Head of caudate nucleus (tissue), 42 donors: Measurements from ENCODE around the gene RETREG1.
"Not testable (repeated sequence)": the region's sequence is repeated elsewhere in the genome, so short reads cannot be mapped to it uniquely, and the experiment has no call there.

ENCODE experiments used
- DNase-seq, 42 donors: peaks; one replicate each; pipeline versions ENCODE4 v3.0.0 to v3.0.0-alpha.2; 2020 to 2021; ENCODE audit warnings: mixed read lengths in 7 of 42
- intact Hi-C: fragments of 100-400 bp; cut with DNase I; formaldehyde crosslinking; loops from one replicate; pipeline ENCODE4 v1.15.0; 2022

Gene RETREG1

DNA sequence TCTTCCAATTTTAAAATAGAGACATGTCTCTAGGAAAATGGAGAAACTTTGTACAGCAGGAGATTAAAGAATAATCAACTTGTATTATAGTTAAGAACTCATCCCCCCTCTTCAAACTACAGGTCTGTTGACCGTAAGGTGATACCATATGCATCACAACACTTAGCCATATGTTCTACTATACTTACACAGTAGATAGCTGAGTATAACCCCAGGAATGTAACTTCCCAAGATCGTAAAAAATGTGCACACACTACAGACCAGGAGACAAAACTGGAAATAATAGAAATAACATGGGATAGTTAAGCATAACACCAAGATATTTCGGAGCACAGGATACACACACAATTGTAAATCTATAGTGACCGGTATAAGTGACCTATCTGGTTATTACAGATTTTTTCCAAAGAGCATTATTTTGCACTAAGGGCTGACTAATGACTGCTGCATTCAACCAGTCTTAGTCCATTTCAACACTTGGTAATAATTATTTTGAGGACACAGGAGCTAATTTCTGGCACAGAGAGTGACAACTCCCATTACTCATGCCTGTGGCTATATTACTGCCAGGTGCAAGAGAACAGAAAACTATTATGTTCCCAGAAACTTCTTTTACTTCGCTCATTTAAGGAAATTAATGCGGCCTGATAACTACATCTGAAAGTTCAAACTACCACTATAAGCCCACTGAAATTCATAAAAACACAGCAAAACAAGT is 135.8 kb downstream of the RETREG1 start:
- no peak for DNase-seq
- intact Hi-C loops = loop anchor here (10.0 kb wide), 1 partner anchor 184 kb away; no protein-coding TSS in a partner anchor

GRCh38 chr5:16480144-16480543 is 136.7 kb downstream of the RETREG1 start:
- DNase-seq = no peak
- intact Hi-C loops = loop anchor here (10.0 kb wide), 1 partner anchor 185 kb away; no protein-coding TSS in a partner anchor

DNA sequence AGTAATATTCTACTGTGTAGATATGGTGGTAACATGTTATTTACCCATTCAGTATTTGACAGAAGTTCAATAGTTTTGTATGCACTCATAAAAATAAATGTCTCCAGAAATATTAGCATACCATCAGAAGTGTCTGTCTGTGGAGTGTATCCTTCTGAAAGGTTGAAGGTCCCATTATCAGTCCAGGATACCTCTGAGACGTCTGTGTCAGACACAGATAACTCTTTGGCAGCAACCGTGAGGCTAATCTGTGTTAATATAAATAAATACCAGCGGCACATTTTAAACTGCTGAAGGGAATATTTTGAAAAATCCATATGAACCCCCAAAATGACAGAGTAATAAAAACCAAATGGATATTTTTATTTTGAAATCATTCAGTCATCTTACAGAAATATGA is 139.3 kb downstream of the RETREG1 start:
- DNase-seq = no peak
- intact Hi-C loops = no loop called here

- DNase-seq, intact Hi-C loops: not testable (repeated sequence)
These were observed 140.4 kb downstream of the RETREG1 start for GRCh38 chr5:16476417-16476816.

- intact Hi-C loops = no loop called here
These were observed 145.4 kb downstream of the RETREG1 start for GRCh38 chr5:16471387-16471786.

GRCh38 chr5:16467363-16468219 is 149.2 kb downstream of the RETREG1 start:
- intact Hi-C loops = no loop called here
- no peak for DNase-seq

More at GRCh38 chr5:16471387-16471786, 145.4 kb downstream of the RETREG1 start:
- no peak for DNase-seq

GRCh38 chr5:16465544-16466432 is 151.0 kb downstream of the RETREG1 start, which contains the start of gene ZNF622:
Gene ZNF622 (minus strand): TSS chr5:16465800. CDS start chr5:16465665, 135 bp downstream.
- peak; percentile 84 to 96 (median 91) for DNase-seq
- intact Hi-C loops = no loop called here

- peak in 14 of 42 donors; percentile 10 to 46 (median 26) for DNase-seq
- intact Hi-C loops = no loop called here
These were observed 151.9 kb downstream of the RETREG1 start for GRCh38 chr5:16464664-16465543.

DNA sequence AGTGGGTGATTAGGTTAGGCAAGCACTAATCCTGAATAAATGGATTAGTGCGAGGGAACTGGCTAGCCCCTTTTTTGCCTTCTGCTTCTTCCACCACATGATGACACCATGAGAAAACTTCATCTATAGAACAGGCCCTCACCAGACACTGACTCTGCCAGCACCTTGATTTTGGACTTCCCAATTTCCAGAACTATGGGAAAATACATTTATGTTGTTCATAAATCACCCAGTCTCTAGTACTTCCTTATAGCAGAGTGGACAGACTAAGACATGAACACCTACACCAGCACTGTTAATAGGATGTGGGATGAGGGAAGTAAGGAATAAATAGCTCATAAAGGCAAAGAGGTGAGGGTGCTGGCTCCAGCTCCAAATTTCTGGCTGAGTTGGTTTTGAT is 152.6 kb downstream of the RETREG1 start:
- intact Hi-C loops = no loop called here
- DNase-seq = no peak

DNA sequence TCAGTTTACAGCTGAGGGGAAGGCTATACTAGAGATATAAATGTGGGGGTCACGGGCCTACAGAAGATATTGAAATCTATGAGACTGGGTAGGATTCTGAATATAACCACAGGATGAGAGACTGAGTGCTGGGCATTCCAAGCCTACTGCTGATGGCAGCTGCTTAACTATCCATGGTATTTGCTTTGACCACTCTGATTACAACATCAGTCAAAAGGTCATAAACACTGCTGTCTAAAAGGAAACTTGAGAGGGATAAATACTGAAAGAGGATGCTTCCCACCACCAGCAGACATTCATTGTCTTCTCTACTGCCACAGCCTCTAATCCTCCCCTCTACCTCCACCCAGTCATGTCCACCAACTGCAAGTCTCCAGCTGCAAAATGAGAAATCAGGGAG is 155.0 kb downstream of the RETREG1 start:
- intact Hi-C loops = no loop called here

DNA sequence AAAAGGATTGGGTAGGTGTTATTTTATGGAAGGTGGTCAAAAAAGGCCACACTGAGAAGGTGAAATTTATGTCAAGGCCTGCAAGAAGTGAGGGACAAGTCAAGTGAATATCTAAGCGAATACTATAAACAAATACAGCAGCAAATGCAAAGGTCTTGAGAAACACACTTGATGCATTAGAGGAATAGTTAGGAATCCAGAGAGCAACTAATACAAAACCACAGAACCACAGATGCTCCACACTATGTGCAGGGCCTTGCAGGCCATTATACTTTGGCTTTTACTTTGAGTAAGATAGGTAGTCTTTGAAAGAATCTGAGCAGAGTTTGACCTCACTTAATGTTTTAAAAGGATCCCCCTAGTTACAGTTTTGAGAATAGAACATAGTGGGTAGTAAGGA is 155.8 kb downstream of the RETREG1 start:
- no peak for DNase-seq
- intact Hi-C loops = no loop called here

More for the DNA sequence above, 155.0 kb downstream of the RETREG1 start:
- no peak for DNase-seq

DNA sequence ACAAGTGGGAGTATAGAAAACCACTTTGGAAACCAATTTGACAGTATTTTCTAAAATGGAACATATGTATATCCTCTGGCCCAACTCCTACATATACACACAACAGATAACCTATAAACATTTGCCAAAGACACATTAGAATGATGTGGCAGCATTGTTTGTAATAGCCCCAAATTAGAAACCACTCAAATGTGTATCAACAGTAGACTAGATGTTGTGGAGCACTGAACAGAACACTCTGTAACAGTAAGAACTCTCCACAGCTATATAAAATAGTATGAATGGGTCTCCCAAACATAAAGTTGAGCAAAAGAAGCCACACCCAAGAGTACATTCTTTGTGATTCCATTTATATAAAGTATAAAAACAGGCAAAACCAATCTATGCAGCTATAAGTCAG is 157.3 kb downstream of the RETREG1 start:
- DNase-seq = no peak
- intact Hi-C loops = loop anchor here (5.0 kb wide), 1 partner anchor 297 kb away; no protein-coding TSS in a partner anchor

- no peak for DNase-seq
- intact Hi-C loops = loop anchor here (5.0 kb wide), 1 partner anchor 296 kb away; no protein-coding TSS in a partner anchor
These were observed 158.9 kb downstream of the RETREG1 start for GRCh38 chr5:16457853-16458252.

GRCh38 chr5:16457451-16457850 is 159.3 kb downstream of the RETREG1 start:
- peak in 7 of 42 donors; percentile 21 to 54 (median 28) for DNase-seq
- intact Hi-C loops = loop anchor here (5.0 kb wide), 1 partner anchor 295 kb away; no protein-coding TSS in a partner anchor

GRCh38 chr5:16456103-16456832 is 160.5 kb downstream of the RETREG1 start:
- peak in 32 of 42 donors; percentile 5 to 75 (median 32) for DNase-seq
- intact Hi-C loops = loop anchor here (5.0 kb wide), 1 partner anchor 294 kb away; no protein-coding TSS in a partner anchor

DNA sequence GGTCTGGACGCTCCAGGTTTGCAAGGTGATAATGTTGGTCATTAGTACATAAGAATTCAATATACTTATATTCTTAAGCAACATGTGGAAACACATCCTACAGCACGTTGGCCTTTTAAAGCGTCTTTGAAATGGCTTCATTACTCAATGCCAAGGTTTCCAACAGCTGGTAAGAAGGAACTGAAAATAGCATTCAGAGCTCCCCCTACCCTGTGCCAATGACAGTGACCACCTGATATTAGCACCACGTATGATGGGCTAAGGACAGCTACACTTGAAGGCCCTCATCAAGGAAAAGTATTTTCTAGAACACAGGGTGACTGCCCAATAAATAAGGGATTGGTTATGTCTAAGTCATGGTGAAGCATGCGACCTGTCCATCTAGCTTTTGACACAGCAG is 161.1 kb downstream of the RETREG1 start:
- DNase-seq = no peak
- intact Hi-C loops = loop anchor here (5.0 kb wide), 1 partner anchor 293 kb away; no protein-coding TSS in a partner anchor

- intact Hi-C loops = loop anchor here (5.0 kb wide), 1 partner anchor 292 kb away; no protein-coding TSS in a partner anchor
- DNase-seq = no peak
These were observed 162.1 kb downstream of the RETREG1 start for GRCh38 chr5:16454686-16455085.
